NCI-H128 (cell line): Measurements from ENCODE around the gene LACTBL1.
"Not testable (repeated sequence)": the region's sequence is repeated elsewhere in the genome, so short reads cannot be mapped to it uniquely, and the experiment has no call there.

ENCODE experiments used
- DNase-seq: peaks from one replicate; lab custom pipeline; 2025; ENCODE audit not compliant: unreplicated experiment; lab: John Stamatoyannopoulos, UW

The LACTBL1 gene

DNA sequence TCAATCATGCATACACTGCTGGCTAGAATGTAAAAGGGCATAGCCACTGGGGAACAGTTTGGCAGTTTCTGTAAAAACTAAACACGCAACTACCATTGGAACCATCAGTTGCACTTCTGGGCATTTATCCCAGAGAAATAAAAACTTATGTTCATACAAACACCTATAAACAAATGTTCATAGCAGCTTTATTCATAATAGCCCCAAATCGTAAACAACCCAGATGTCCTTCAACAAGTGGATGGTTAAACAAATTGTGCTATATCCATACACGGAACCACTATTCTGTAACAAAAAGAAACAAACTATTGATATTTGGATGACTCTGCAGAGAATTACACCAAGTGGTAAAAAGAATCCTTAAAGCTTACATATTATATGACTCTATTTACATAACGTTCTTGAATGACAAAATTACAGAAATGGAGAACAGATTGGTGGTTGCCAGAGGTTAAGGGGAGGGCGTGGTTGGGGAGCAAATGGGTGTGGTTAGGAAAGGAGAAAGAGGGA lies 22.8 kb downstream of the LACTBL1 start:
- no peak for DNase-seq

- not testable (repeated sequence) for DNase-seq
These were observed 27.5 kb downstream of the LACTBL1 start for GRCh38 chr1:22945171-22945570.

- no peak for DNase-seq
These were observed 28.2 kb downstream of the LACTBL1 start for GRCh38 chr1:22944346-22945055.

DNA sequence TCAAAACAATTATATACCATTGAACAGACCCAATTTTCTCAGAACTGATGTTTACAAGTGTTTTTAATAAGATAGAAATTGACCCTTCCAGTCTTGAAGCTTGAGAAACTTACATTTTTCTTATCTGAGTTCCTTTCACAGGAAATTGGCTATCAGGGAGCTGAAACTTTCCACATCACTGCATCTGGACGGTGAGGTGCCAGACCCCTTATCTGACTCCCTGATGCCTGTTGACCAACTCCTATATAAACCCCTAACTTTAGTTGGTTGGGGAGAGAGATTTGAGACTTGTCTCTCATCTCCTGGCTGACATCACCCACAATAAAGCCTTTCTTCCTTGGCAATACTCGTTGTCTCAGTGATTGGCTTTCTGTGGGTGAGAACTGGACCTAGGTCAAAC lies 31.4 kb downstream of the LACTBL1 start:
- no peak for DNase-seq

GRCh38 chr1:22936681-22937080 lies 36.0 kb downstream of the LACTBL1 start:
- no peak for DNase-seq

GRCh38 chr1:22935433-22935832 lies 37.2 kb downstream of the LACTBL1 start:
- no peak for DNase-seq

- no peak for DNase-seq
These were observed 39.7 kb downstream of the LACTBL1 start for GRCh38 chr1:22932803-22933470.

DNA sequence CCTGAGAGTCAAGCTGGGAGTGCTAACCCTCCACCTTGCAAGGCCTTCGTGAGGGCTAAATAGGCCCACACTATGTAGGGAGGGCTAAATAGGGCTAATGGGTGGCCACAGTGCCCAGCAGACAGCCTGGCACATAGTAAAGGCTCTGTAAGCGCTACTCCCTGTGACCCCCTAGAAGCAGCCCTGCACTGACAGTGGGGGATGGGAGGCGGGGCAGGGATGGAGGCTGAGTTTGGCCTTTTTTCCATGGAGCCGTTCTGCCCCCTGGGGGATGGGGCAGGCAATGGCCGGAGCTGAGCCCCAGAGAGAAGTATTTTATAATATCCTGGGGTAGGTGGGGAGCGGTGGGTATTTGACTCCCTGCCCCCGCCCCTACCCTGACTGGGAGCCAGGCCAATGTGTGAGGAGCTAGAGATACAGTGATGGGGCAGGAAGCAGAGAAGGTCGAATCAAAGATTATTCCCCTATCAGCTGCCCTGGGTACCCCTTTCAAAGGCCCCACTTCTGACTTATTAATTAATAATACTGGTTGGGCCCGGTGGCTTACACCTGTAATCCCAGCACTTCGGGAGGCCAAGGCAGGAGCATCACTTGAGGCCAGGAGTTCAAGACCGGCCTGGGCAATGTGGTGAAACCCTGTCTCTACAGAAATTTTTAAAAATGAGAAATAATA lies 42.3 kb downstream of the LACTBL1 start:
- peak; percentile 19 for DNase-seq

DNA sequence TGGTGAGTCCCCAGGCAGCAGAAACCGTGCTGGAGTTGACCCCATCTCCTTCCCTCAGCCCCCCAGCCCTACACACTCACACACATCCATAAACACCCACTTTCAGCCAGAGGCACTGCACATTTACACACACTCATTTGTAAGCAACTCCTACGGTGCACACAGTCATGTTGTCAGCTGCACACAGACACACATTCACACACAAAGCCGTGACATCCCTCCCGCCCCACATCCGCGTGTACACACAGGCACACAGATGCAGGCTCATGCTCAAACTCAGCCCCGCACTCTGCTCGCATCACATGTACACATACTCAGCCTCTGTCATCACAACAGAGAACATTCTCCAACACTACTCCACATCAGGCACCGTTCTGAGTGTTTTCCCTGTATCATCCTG lies 47.6 kb downstream of the LACTBL1 start:
- no peak for DNase-seq

DNA sequence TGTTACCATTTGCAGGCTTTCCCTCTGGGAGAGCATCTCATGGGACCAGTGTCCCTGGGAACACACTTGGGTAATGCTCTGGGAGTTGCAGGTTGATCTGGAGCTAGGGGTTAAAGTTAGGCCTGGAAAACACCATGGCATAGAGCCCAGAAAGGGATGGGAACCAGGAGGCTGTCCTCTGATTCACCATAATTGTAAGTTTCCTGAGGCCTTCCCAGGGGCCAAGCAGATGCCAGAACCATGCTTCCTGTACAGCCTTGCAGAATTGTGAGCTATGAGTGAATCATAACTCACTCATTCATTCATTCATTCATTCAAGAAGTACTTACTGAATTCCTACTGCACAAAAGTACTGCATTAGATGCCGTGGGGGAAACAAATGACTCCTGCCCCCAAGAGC lies 50.0 kb downstream of the LACTBL1 start:
- no peak for DNase-seq

DNA sequence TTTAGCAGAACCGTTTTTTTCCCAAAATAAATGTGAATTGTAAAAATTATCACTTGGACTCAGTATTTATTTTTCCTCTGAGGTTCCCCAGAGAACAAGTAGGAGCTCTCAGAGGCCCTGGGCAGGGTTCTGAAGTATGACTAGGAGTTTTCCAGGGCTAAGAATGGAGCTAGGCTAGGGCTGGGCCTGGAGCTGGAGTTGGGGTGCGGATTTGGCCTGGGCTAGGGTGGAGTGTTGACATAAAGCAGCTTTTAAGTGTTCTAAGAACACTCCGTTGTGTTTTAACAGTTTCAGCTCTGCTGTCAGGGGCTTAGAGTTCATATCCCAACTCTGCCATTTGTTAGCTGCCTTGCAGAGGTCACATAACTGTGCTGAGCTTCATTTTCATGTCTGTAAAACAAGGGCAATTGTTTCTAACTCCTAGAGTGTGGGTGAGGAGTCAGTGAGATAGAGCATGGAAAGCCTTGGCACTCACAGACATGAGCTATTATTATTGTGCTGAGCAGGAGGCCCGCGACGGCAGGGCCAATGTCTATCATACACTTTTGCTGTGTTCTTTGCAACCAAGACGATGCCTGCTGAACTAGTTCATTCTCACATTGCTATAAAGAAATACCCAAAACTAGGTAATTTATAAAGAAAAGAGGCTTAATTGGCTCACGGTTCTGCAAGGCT lies 51.1 kb downstream of the LACTBL1 start:
- no peak for DNase-seq

- no peak for DNase-seq
These were observed 51.8 kb downstream of the LACTBL1 start for GRCh38 chr1:22920734-22921451.

DNA sequence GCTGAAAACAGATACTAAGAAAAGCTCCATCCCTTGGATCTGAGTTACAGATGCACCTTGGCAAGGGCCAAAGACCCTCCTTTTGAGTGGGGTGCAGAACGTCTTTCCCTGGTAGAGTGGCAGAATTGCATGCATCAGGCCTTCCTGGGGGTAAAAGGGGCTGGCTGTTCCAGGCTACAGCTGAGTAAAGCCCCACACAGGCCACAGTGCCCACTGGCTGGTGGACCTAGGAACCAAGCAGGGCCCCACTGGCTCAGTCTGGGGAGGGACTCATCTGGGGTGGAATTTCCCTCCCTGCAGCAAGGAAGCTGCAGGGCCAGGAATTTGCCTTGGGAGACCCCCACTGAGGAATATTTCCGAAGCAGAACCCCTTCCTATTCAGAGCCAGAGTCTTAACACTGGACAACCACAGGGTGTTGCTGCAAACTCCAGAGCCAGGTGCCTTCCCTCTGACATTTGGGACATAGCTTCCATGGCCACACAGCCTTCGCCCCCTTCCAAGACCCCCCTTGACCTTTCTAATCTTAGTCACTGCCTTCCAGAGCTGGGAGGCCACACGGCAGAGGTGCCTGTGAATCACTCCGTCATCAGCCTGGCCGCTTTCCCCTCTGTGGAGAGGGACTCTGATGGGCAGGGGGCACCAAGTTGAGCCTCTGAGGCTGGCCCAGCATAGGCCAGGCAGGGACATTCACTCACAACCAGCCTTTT lies 52.5 kb downstream of the LACTBL1 start:
- DNase-seq, result no peak

DNA sequence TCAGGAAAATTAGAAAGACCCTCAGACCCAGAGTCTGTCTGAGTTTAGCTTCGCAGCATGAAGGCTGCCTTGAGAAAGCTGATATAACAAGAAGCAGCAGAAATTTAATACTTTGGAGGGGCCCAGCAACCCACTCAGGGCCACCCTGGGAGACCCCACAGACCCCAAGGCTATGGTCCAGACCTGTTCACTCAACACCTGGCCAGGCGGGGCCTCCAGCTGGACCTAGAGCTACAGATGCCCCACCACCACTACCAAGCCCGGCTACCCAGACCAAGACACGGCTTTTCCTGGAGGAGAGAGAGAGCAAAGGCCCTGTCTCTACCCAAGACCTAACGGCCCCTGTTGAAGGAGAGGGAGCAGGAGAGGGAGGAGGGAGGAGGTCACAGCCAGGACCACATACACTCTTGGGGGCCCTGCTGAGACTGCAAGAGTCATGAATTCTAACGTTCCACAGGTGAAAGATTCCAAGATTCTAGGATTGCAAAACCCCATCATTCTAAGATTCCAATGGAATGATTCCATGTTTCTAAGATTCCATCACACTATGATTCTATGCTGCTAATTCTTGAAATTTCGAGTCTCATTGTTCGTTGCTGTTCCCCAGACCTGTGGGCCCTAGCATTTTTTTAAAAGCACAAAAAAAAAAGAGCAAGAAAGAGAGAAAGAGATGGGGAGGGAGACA lies 53.2 kb downstream of the LACTBL1 start:
- DNase-seq, result no peak

GRCh38 chr1:22918644-22919043 lies 54.0 kb downstream of the LACTBL1 start:
- no peak for DNase-seq

- no peak for DNase-seq
These were observed 54.7 kb downstream of the LACTBL1 start for GRCh38 chr1:22917989-22918388.

DNA sequence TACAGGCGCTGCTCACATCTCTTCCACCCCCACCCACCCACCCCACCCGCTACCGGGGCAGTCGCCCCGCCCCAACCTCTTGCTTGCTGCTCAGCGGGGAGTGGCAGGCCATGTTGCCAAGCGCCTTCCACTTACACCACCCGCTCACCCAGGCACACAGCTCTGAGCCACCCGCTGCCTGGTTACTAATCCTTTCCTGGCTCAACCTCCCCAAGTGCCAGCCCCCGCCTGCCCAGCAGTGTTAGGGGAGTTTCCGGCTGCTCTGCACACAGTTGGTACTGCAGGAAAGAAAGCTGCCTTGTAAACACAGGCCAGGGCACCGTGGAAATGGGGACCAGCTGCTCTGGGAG lies 56.2 kb downstream of the LACTBL1 start:
- peak; percentile 67 for DNase-seq

- no peak for DNase-seq
These were observed 56.7 kb downstream of the LACTBL1 start for GRCh38 chr1:22915816-22916470.

GRCh38 chr1:22915231-22915630 lies 57.4 kb downstream of the LACTBL1 start:
- no peak for DNase-seq
